ENCODE results near the gene BTBD16. TPM values are rescaled to one million over a fixed set of nuclear protein-coding genes. Genes with fewer than 3 reads are reported as not detected.

BTBD16 gene
- total RNA-seq, 2 experiments from 2014 or later = not detected

DNA sequence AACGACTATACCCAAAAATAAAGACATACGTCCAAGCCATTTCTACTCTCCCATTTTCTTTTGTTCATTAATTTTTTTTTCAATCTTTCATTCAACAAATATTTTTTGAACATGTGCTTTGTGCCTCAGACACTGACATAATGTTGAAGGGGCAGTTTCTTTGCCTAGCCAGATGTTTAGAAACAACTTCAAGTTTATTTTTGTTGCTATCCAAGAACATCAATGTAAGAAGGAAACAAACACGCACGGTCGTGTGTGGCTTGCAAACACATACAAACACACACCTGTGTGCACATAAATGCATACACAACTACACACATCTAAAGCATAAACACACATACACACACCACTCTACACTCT is 39.9 kb downstream of the BTBD16 start:
- Mint-ChIP-seq H3K9me3 (peaks cover 2% of the 10 kb centered on the region), H3K27ac (no peak overlapping the region), H3K36me3 (no peaks in the 10 kb centered on the region), H3K4me1 (no peaks in the 10 kb centered on the region), H3K27me3 (peaks cover 18% of the 10 kb centered on the region), H3K4me3 (no peak overlapping the region)
- POLR2A ChIA-PET = no interaction called here
- no peak for DNase-seq
- no peak for ATAC-seq (ENCODE audit: low read depth)

DNA sequence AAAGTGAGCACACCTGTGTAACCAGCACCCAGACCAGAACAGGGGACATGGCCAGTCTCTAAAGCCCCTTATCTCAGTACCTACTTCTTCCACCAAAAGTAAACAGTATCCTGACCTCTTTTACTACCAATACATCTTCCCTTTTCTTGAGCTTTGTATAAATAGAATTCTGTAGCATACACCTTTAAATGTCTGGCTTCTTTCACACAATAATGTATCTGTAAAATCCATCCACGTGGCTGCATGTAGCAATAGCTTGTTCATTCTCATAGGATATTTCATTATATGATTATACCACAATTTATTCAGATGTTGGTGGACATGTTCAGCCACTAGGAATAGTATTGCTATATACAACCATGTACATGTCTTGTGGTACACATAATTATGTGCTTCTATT is 40.6 kb downstream of the BTBD16 start:
- Mint-ChIP-seq H3K4me1 (no peaks in the 10 kb centered on the region), H3K36me3 (no peaks in the 10 kb centered on the region), H3K9me3 (no peaks in the 10 kb centered on the region), H3K27ac (no peak overlapping the region), H3K4me3 (no peak overlapping the region), H3K27me3 (peaks cover 21% of the 10 kb centered on the region)
- POLR2A ChIA-PET = no interaction called here
- ATAC-seq (ENCODE audit: low read depth) (no peak), DNase-seq (no peak)

DNA sequence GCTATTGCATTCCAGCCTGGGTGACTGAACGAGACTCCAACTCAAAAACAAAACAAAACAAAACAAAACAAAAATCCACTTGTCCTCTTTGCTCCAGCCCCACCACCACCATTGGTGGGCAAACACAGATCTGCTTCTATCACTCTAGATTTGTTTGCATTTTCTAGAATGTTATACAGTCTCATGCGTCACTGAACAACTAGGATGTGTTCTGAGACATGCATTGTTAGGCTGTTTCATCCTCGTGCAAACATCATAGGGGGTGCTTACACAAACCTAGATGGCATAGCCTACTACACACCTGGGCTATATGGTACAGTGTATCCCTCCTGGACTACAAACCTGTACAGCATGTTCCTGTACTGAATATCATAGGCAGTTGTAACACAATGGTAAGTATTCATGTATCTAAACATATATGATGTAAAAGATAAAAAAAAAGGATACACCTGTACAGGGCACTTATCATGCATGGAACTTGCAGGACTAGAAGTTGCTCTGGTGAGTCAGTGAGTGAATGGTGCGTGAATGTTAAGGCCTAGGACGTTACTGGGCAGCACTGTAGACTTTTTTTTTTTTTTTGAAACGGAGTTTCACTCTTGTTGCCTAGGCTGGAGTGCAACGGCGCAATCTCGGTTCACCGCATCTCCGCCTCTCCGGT is 45.3 kb downstream of the BTBD16 start:
- H3K4me3 Mint-ChIP-seq = no peak overlapping the region
- no peaks in the 10 kb centered on the region for H3K4me1 Mint-ChIP-seq

DNA sequence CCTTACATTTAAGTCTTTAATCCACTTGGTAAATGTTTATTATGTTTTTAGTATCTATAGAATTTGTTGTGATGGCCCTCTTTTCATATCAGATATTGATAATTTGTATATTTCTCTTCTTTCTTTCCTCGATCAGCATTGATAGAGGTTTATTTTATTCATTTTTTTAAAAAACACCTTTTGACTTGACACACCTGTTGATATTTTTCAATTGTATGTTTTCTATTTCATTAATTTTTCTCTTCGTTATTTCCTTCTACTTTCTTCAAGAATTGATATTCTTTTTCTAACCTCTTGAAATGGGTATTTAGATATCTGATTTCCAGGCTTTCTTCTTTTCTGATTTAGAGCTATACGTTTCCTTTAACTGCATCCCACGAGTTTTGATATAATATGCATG is 50.9 kb downstream of the BTBD16 start:
- H3K4me3 Mint-ChIP-seq = no peak overlapping the region
- H3K4me1 Mint-ChIP-seq = no peaks in the 10 kb centered on the region
- DNase-seq (no peak), ATAC-seq (ENCODE audit: low read depth) (no peak)
- H3K27ac Mint-ChIP-seq = no peak overlapping the region
- POLR2A ChIA-PET = no interaction called here
- H3K9me3 Mint-ChIP-seq = no peaks in the 10 kb centered on the region
- H3K36me3 Mint-ChIP-seq = no peaks in the 10 kb centered on the region
- H3K27me3 Mint-ChIP-seq = peaks cover 50% of the 10 kb centered on the region

More for the DNA sequence above, 45.3 kb downstream of the BTBD16 start:
- H3K27me3 Mint-ChIP-seq = peaks cover 36% of the 10 kb centered on the region
- H3K36me3 Mint-ChIP-seq = no peaks in the 10 kb centered on the region
- no peaks in the 10 kb centered on the region for H3K9me3 Mint-ChIP-seq
- no peak for ATAC-seq (ENCODE audit: low read depth)
- no peak overlapping the region for H3K27ac Mint-ChIP-seq
- DNase-seq = no peak
- POLR2A ChIA-PET = no interaction called here

DNA sequence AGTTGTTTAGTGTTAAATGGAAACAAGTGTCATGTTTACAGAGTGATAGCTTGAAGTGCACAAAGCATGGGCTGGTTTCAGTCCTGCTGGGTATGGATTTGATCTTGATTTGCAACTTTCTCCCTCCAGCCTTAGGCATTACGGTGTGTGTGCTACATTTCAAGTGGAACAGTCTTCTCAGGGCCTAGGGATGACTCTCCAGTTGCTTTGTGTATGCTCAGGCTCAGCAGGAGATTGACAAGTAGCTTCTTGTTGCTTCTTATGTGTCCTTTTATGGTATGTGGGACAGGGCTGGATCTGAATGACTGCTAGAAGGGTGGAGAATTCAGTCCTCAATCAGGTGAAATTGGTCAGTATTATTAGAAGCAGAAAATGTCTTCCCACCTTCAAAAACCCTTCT is 52.1 kb downstream of the BTBD16 start:
- H3K4me3 Mint-ChIP-seq = no peak overlapping the region
- no peaks in the 10 kb centered on the region for H3K4me1 Mint-ChIP-seq
- peaks cover 50% of the 10 kb centered on the region for H3K27me3 Mint-ChIP-seq
- DNase-seq = no peak
- H3K36me3 Mint-ChIP-seq = no peaks in the 10 kb centered on the region
- ATAC-seq (ENCODE audit: low read depth) = no peak
- H3K9me3 Mint-ChIP-seq = no peaks in the 10 kb centered on the region
- POLR2A ChIA-PET = interaction anchor here (0.5 kb wide), 1 partner anchor 11 kb away, joined by 4 read pairs; no protein-coding TSS in a partner anchor
- no peak overlapping the region for H3K27ac Mint-ChIP-seq

DNA sequence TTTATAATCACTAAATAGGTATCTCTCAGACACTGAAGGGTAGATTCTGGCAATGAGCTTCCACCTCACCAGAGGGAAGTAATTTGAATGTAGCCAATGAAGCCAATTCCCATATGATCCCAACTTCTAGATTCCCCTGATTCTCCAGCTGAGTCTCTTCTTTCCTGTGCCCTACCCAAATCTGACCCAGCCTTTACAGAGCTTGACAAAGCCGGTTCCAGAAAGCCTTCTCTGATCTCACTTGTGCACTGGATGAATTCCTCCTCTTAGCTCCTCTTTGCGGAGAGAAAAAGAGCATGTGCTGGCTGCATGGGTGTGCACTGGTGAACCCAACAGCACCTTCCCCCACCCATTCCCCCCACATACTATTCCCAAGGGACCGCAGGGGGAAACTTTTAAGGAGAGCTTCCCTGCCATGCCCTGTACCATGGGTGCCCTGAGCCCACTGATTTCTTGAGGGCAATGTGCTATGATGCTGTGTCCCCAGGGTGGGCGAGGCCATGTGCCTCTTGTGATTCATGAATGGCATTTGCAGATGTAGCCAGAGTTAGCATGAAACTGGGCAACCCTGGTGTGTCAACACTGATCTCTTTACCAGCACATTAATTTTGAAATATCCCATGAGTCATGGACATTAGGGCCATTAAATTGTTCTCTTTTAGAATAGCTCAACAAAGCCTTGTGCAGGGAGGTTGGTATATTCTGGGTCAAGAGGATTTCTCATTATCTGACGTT is 53.0 kb downstream of the BTBD16 start:
- Mint-ChIP-seq H3K27ac (no peak overlapping the region), H3K9me3 (no peaks in the 10 kb centered on the region), H3K4me1 (no peaks in the 10 kb centered on the region), H3K27me3 (peaks cover 43% of the 10 kb centered on the region), H3K36me3 (no peaks in the 10 kb centered on the region), H3K4me3 (no peak overlapping the region)
- no peak for DNase-seq
- ATAC-seq (ENCODE audit: low read depth) = no peak
- POLR2A ChIA-PET = no interaction called here

DNA sequence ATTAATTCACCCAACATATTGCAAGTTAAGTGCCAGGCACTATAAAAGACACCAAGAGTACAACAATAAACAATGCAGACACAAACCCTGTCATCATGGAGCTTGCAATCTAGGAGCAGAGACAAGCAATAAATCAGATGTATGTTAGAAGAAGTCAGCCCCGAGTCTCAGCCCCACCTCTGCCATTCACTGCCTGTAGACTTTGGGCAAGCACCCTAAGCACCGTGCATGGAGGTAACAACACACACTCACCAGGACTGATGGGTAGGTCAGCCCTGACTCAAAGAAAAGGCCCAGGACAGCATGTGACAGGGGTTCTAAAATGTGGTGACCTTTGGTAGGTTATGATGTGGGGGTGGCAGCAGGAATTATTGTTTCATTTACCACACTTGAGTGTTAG is 54.1 kb downstream of the BTBD16 start:
- DNase-seq = no peak
- H3K4me1 Mint-ChIP-seq = no peaks in the 10 kb centered on the region
- POLR2A ChIA-PET = no interaction called here
- H3K4me3 Mint-ChIP-seq = no peak overlapping the region
- no peaks in the 10 kb centered on the region for H3K36me3 Mint-ChIP-seq
- peaks cover 42% of the 10 kb centered on the region for H3K27me3 Mint-ChIP-seq
- no peaks in the 10 kb centered on the region for H3K9me3 Mint-ChIP-seq
- no peak for ATAC-seq (ENCODE audit: low read depth)
- H3K27ac Mint-ChIP-seq = no peak overlapping the region

DNA sequence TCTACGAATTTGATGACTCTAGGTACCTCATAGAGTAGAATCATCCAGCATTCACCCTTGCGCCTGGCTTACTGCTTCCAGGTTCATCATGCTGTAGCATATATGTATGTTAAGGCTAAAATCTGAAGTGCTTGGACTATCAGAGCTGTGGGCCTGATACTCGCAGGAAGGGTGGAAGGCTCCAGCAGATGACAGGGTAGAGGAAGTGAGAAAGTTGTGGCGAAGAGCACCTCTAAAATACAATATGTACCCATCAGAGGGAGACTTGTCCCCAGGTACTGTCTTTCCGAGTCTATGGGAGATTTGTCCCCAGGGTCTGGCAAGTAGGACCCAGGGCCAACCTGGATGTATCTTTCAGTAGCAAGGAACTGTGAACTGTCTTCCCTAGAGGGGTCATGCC is 55.3 kb downstream of the BTBD16 start:
- H3K36me3 Mint-ChIP-seq = no peaks in the 10 kb centered on the region
- H3K27me3 Mint-ChIP-seq = peaks cover 32% of the 10 kb centered on the region
- DNase-seq (no peak), ATAC-seq (ENCODE audit: low read depth) (no peak)
- no peaks in the 10 kb centered on the region for H3K9me3 Mint-ChIP-seq
- no peaks in the 10 kb centered on the region for H3K4me1 Mint-ChIP-seq
- no peak overlapping the region for H3K27ac Mint-ChIP-seq
- POLR2A ChIA-PET = no interaction called here
- no peak overlapping the region for H3K4me3 Mint-ChIP-seq

DNA sequence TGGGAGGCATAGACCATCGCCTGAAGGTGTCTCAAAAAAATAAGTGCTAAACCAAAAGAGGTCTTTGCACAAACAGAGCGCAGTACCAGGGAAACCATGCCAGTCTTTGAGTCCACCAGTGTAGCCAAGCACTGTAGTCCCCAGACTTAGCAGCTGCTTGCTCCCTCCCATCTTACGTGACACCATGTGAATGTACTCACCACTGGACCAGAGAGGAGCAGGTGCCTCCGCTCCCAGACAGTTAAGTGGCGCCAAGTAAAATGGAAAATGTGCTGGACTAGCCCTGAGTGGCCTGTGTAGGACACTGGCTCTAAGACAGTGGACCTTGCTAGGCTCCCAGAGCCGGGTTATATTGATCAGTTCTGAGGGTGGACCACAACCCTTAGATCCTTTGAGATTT is 55.7 kb downstream of the BTBD16 start:
- no peaks in the 10 kb centered on the region for H3K9me3 Mint-ChIP-seq
- DNase-seq = no peak
- H3K36me3 Mint-ChIP-seq = no peaks in the 10 kb centered on the region
- POLR2A ChIA-PET = no interaction called here
- peaks cover 29% of the 10 kb centered on the region for H3K27me3 Mint-ChIP-seq
- no peak overlapping the region for H3K27ac Mint-ChIP-seq
- no peak for ATAC-seq (ENCODE audit: low read depth)
- H3K4me1 Mint-ChIP-seq = no peaks in the 10 kb centered on the region
- H3K4me3 Mint-ChIP-seq = no peak overlapping the region

DNA sequence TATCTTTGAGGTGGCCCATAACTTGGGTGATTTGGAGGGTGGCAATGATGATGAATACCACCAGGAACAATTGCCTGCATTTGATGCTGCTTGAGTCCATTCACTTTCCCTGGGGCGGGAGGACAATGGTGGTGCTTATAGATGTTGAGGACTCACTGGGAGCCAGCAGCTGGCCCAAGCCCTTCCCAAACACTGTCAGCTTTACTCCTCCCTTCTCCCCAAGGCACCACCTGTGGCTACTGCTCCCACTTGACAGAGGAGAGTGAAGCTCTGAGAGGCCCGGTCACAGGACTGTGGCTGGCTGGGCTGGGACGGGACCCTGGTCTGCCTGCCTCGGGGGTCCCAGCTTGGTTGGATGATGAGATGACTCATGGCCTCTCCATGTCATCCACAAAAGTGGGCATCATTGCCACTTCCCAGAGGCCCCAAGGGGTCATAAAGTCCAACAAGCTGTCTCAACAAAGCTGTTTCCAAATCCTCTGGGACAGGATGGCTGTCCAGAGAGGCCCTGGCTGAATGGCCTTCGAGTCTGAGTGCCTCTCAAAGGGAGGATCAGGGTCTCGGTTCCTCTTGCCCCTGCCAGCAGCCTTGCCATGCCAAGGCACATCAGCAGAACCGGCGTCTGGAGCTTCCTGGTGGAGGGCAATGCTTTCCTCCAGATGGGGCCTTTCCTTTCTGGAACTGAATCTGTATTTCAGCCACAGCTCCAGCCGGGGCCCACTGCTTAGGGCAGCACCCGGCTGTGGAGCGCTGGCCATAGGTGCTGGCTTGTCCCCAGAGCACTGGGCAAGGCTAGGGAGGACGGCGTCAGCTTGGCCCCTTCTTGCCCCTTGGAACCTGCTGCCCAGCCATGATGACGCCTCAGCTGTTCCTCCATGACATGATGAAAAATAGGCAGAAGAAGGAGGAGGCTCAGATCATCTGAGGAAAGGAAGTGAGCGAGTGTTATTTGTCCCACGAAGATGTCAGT is 56.4 kb downstream of the BTBD16 start:
- H3K4me1 Mint-ChIP-seq = no peaks in the 10 kb centered on the region
- peaks cover 22% of the 10 kb centered on the region for H3K27me3 Mint-ChIP-seq
- H3K4me3 Mint-ChIP-seq = no peak overlapping the region
- POLR2A ChIA-PET = no interaction called here
- H3K9me3 Mint-ChIP-seq = no peaks in the 10 kb centered on the region
- no peak overlapping the region for H3K27ac Mint-ChIP-seq
- ATAC-seq (ENCODE audit: low read depth) = no peak
- DNase-seq = no peak
- H3K36me3 Mint-ChIP-seq = no peaks in the 10 kb centered on the region

DNA sequence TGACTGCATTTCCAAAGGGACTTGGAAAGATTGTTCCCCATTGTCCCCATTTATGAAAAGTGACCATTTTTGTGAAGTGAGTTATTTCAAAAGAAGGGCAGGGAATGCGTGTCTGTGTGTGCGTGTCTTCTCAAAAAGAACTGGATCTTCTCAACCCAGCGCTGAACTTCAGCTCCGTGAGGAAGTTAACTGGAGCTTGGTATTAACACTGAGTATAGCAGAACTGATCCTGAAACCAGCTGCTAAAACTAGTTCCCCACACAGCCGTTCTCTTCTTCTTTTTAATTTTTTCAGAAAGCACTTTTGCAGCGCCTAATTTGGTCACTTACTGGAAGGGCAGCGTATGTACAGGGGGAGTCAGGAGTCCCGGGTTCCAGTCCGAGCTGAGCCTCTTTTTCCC is 57.6 kb downstream of the BTBD16 start:
- Mint-ChIP-seq H3K36me3 (no peaks in the 10 kb centered on the region), H3K4me1 (peaks cover 2% of the 10 kb centered on the region), H3K27me3 (peaks cover 11% of the 10 kb centered on the region), H3K4me3 (no peak overlapping the region), H3K9me3 (no peaks in the 10 kb centered on the region), H3K27ac (no peak overlapping the region)
- POLR2A ChIA-PET = no interaction called here
- no peak for ATAC-seq (ENCODE audit: low read depth)
- DNase-seq = no peak

DNA sequence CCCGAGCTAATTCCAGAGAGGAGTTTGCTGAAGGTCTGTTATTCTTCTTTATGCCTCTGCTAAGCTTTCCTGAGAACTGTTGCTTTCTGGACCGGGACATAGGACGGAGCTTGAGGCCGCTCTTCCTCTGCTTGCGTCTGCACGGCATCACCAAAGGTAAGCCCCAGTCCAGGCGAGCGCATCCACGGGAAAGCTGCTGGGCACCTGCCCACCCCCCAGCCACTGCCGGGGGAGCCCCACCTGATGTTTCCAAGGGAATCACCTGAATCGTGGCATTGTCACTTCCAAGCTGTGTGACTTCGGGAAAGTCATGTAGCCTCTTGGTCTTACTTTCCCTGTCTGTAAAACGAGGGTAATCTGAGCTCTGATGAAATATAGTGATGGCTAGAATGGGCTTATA is 58.3 kb downstream of the BTBD16 start:
- DNase-seq (no peak), ATAC-seq (ENCODE audit: low read depth) (no peak)
- POLR2A ChIA-PET = no interaction called here
- H3K27ac Mint-ChIP-seq = no peak overlapping the region
- H3K4me3 Mint-ChIP-seq = no peak overlapping the region
- peaks cover 2% of the 10 kb centered on the region for H3K4me1 Mint-ChIP-seq
- no peaks in the 10 kb centered on the region for H3K9me3 Mint-ChIP-seq
- H3K36me3 Mint-ChIP-seq = no peaks in the 10 kb centered on the region
- H3K27me3 Mint-ChIP-seq = peaks cover 5% of the 10 kb centered on the region

DNA sequence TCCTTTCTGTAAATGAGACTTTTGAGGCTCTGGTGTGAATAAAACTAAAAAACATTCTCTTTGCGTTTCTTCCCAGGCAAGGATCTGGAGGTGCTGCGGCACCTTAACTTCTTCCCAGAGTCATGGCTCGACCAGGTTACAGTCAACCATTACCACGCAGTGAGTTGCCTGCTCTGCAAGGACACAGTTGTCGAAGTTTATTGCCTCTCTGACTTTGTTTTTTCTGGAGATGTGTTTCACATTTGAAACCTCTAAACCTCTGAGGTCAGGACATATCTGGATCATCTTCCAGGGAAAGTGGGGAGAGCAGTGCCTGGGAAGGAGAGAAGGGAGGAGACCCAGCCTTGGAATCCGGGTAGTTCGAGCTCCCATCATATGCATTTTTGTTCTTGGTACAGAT is 60.0 kb downstream of the BTBD16 start:
- H3K4me3 Mint-ChIP-seq = no peak overlapping the region
- POLR2A ChIA-PET = no interaction called here

More for the DNA sequence above, 60.0 kb downstream of the BTBD16 start:
- Mint-ChIP-seq H3K27ac (no peak overlapping the region), H3K4me1 (peaks cover 2% of the 10 kb centered on the region), H3K9me3 (no peaks in the 10 kb centered on the region), H3K27me3 (peaks cover 9% of the 10 kb centered on the region), H3K36me3 (no peaks in the 10 kb centered on the region)
- ATAC-seq (ENCODE audit: low read depth) (no peak), DNase-seq (no peak)
